UCSD-AML1 (cell line): Measurements from ENCODE around the gene VKORC1L1.
"Not testable (repeated sequence)": the region's sequence is repeated elsewhere in the genome, so short reads cannot be mapped to it uniquely, and the experiment has no call there.

ENCODE experiments used
- DNase-seq: peaks from one replicate; lab custom pipeline; 2025; ENCODE audit not compliant: unreplicated experiment; lab: John Stamatoyannopoulos, UW

VKORC1L1 gene

DNA sequence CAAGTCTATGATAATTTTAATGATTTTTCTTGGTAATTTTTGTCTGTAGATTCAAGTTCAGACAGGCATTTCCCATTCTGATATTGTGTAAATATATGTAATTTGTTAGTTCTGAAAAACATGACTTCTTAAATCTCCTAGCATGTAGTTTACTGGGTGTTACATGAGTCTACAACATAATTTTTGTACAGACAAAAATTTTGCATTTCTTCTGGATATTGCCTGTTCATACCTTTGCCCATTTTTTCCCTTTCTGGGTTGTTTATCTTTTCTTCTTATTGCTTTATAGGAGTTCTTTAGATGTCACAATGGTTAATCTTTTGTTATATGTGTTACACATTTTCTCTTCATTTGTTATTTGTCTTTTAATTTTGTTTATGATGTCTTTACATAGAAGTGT, 12.1 kb downstream of the VKORC1L1 start:
- DNase-seq: not testable (repeated sequence)

DNA sequence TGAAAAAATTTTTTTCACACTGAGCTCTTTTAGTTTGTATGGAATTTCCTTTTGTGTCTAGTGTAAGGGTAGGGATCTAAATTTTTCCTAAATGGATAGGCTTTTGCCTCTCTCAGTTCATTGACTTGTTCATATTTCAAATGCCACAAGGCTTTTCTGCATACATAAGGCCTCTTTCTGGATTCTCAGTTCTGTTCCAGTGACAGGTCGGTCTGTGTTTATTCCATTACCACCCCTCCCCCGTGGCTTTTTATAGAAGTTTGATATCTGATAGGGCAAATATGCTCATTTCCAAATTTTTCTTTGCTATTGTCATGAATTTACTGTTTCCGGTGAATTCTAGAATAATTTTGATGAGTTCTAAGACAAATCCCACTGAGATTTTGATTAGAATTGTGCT, 12.7 kb downstream of the VKORC1L1 start:
- DNase-seq: not testable (repeated sequence)

DNA sequence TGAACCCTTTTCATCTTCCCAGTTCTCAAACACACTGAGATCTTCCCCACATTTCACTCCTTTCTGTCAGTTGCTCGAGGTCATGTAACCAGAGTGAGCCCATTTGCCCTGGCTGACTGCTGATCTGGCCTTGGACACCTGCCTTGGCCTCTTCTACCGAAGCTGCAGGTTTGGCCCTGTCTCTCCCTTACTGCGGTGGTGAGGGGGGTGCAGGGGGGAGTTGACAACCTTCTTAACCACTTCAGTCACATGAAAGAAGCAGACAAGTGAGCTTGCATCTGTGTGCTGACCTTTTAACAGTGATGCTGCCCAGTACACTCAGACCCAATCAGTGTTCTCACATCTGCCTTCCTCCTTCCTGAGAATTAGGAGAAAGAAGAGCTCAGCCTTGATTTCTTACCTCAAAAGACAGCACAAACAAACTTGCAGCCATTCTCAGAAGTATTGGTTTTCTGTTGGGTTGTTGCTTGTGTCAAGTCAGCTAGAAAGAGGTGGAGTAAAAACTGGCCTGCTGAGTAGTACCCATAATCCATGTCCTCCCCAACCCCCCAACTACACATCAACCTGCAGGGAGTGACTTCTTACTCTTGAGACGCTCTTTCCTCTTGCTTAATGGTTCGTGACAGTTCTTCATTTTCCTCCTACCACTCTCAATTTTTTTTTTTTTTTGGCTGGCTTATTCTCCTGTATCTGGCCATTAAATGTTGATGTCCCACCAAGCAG, 15.7 kb downstream of the VKORC1L1 start:
- not testable (repeated sequence) for DNase-seq

DNA sequence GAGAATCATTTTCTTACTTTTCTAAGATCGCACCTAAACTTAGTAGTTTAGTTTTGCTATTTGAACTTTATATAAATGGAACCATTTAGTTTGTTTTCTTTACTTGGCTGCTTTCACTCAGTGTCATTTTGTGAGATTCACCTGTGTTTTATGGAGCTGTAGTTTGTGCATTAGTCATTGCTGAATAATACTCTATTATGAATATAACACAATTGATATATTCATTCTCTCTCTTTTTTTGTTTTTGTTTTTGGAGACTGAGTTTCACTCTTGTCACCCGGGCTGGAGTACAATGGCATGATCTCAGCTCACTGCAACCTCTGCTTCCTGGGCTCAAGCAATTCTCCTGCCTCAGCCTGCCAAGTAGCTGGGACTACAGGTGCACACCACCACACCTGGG, 16.8 kb downstream of the VKORC1L1 start:
- DNase-seq: not testable (repeated sequence)

DNA sequence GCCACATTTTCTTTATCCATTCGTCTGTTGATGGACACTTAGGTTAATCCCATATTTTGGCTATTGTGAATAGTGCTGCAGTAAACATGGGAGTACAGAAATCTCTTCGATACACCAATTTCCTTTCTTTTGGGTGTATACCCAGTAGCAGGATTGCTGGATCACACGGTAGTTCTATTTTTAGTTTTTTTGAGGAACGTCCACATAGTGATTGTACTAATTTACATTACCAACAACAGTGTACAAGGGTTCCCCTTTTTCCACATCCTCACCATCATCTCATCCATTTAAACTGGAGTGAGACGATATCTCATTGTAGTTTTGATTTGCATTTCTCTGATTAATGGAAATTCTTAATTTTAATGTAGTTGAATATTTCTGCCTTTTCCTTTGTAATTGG, 19.3 kb downstream of the VKORC1L1 start:
- no peak for DNase-seq

DNA sequence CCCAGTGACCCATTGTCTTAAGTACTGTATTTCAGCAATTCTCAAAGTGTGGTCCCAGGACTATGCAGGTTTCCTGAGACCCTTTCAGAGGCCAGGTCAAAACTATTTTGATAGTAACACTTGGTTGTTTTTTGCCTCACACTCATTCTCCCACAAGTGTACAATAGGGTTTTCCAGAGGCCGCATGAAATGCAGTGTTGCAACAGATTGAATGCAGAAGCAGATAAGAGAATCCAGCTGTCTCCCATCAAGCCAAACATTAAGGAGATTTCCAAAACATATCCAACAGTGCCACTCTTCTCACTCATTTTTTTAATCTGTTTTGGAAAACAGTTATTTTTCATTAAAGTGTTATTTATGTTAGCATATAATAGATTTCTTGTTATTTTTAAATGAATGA, 20.0 kb downstream of the VKORC1L1 start:
- no peak for DNase-seq

DNA sequence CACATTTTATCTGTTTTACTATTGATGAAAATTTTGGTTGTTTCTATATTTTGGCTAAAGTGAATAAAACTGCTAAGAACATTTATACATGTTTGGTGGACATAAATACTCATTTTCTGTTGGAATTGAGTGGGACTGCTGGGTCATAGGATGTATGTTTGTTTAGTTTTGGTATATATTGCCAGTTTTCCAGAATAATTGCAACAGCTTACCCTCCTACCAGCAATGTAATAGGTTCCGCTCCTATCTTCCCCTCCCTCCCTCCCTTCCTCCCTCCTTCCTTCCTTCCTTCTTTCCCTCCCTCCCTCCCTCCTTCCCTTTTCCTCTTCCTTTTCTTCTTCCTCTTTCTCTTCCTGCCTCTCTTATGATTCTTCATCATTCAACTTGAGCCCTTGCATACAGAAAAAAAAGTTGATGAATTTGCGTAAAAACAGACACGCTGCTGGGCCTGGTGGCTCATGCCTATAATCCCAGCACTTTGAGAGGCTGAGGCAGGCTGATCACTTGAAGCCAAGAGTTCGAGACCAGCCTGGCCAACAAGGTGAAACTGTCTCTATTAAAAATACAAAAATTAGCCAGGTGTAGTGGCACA, 23.5 kb downstream of the VKORC1L1 start:
- no peak for DNase-seq

DNA sequence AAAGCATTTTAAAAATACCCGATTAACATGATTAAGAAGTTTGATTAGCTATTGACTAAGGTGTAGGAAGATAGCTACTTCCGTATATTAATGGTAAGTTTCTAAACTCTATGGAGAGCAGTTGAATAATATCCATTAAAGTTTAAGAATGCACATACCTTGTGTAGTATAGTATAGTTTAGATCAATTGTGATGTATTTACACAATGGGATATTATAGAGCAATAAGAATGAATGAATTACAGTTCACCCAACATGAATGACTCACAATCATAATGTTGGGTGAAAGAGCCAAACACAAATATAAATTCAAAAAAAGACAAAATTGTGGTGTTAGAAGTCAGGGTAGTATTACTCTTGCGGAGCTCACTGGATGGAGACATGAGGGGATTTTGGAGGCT, 24.4 kb downstream of the VKORC1L1 start:
- not testable (repeated sequence) for DNase-seq

DNA sequence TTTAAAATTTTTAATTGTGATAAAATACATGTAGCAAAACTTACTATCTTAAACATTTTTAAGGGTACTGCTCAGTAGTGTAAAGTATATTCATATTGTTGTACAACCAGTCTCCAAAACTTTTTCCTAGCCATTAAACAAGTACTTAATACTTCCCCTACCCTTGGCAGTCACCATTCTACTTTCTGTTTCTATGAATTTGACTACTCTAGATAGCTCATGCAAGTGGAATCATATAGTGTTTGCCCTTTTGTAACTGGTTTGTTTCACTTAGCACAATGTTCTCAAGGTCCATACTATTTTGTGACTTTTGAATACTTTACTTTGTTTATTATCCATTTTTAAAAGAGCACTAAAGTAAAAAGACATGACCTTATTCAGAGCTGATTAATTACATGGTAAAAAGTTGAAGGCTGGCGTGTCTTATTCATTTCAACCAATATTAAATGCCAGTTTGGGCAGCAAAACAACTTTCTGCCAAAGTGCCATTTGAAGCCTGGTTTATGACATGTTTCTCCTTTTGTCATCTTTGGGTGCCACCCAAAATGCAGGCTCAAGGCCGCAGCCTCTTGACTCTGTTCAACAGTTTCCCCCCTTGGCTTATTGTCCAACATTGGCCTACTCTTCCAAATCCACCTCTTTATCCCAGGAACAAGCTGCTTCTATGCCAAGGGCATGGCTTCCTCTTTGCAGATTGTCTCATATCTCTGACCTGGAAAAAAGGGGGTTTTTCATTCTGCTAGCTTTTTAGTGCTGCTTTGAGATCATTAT, 26.0 kb downstream of the VKORC1L1 start:
- not testable (repeated sequence) for DNase-seq

DNA sequence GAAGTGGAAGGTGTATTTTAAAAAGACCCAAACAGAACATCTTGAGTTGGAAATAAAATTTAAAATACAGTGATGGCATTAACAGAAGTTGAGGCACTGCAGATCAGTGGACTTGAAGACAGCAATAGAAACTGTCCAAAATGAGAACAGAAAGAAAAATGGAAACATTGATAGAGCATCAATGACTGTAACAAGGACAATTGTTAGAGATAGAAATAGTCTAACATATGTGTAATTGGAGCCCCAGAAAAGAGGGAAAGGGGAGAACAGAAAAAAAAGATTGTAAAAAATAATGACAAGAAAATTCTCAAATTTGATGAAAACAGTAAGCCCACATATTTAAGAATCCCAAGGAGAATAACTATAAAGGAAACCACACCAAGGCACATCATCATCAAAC, 29.4 kb downstream of the VKORC1L1 start:
- no peak for DNase-seq

DNA sequence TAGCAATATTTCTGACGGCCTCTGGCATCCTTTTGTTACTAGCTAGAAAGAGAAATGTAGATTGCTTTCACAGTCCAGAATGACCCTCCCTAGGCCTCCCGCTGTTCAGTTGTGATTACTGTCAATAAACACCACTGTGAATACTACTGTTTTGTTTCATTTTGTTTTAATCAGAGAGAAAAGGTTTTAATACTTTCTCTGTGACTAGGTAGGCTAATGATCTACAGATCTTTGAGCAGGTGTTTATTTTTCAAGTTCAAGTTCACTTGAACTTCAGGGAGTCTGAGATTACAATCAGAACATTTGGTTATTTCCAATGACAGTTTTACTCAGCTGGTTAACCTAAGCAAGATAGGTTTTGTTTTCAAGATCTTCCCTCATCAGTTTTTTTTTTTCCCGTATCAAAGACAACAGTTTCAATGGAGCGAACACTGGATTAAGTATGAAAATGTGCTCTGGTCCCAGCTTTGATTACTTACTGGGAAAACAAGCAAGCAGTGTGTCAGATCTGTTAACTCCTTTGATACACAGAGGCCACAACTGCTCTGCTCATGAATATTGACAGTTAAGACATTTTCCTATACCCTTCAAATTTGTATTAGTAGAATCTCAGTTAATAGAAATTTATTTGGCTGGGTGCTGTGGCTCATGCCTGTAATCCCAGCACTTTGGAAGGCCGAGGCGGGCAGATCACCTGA, 34.8 kb downstream of the VKORC1L1 start:
- no peak for DNase-seq

DNA sequence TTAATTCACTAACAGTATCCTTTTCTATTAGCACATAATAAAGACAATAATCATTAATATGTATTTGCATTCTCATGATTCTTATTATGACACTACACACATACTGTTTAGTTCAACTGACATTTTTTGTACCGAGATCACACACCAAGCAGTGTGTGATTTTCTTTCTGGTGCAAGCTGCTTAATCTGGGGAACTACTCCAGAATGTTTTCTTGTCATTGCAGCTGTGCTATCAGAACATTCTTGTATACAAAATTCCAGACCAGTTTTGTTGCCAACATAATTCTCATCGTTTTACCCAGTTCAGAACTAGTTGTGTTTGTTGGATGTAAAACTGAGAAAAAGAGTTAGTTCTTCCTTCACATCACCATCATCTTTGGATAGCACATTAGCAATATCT, 37.4 kb downstream of the VKORC1L1 start:
- no peak for DNase-seq

DNA sequence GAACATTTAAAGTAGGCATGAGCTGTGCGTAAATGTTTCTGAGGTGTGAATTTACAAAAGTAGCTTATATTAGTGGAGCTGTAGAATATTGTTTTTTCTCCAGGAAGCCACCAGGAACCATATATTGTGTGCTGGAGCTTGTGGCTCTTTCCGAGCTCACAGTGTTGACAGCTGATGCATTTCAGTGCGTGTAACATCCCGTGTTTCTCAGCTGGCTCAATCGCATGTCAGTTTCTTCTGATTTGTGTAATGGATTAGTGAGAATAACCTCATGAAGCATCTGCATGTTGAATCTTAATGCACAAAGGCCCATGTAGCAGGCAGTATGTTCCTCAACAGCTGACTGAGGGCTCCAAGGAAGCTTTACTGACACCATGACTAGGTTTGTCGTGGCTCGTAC, 39.4 kb downstream of the VKORC1L1 start:
- DNase-seq: no peak

DNA sequence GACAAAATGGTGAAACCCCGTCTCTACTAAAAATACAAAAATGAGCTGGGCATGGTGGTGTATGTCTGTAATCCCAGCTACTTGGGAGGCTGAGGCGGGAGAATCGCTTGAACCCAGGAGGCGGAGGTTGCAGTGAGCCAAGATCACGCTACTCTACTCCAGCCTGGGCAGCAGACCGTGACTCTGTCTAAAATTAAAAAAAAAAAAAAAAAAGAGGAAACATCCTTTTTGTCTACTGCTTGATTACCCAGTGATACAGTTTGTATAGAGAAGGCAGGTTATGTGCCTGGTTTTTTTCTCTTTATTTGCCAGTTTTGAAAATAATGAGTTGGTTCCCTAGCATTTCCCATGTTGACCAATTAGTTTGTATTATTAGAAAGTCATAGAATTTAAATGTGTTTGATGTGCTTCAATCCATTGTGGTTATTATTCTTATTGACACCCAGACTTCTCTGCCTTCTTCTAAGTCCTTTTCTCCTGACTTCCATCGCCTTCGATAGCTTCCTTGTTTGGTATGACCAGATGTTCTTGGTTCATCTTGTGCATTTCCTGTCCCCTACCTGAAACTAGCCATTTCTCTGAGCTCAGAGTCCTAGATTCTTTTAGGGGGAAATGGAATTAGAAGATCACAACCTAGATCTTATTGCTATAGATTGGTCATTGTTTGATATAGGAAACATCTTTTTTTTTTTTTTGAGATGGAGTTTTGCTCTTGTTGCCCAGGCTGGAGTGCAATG, 43.2 kb downstream of the VKORC1L1 start:
- no peak for DNase-seq

DNA sequence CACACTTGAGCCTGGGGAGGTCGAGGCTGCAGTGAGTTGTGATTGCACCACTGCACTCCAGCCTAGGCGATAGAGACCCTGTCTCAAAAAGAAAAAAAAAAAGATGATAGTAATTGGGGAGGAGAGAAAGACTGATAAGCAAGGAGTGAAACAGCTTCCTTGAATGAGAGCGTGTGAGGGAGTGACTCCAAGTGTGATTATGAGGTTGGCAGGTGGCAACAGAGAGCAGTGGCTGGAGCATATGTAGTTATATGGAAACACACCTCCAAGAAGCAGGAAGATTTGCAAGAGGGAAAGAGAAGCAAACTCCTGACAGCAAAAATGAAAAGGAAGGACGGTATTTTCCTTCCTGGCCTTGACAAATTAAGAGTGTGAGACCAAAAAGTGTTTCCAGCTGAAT, 50.4 kb downstream of the VKORC1L1 start:
- no peak for DNase-seq

DNA sequence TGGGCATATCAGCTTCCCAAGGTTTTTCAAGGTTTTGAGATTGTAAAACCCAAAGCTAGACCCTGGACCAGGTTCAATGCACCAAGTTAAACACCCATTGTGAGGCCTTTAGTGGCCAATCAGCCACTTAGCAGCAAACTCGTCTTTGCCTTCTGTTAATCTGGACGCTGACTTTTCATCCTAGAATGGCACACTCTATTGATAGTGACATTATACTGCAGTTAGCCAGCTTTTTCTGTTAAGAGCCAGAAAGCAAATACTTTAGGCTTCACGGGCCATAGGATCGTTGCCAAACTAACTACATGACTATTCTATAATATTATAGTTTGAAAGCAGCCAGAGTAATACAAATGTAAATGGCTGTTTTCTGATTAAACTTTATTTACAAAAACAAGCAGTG, 51.3 kb downstream of the VKORC1L1 start:
- DNase-seq: no peak

DNA sequence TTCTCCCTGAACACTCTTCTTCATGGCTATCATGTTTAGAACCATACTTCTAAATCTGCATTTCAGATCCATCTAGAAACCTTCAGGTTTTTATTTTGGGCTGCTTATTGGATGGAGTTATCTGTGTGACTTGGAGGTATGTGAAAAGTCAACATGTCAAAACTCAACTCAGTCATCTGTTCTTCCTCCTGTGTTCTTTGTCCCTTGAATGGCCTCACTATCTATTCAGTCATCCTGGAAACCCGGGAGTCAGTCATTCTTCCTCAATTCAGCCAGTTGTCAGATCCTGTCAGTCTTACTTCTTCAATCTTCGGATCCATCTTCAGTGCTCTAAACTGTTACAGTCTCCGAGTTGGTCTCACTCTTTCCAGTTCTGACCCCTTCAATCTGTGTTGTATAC, 52.2 kb downstream of the VKORC1L1 start:
- no peak for DNase-seq

DNA sequence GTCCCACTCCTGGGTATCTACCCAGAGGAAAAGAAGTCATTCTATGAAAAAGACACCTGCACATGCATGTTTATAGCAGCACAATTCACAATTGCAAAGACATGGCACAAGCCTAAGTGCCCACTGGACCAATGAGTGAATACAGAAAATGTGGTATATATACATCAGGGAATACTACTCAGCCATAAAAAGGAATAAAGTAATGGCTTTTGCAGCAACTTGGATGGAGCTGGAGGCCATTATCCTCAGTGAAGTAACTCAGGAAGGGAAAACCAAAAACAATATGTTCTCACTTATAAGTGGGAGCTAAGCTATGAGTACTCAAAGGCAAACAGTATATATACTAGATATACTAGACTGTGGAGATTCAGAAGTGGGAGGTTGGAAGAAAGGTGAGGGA, 53.7 kb downstream of the VKORC1L1 start:
- no peak for DNase-seq

DNA sequence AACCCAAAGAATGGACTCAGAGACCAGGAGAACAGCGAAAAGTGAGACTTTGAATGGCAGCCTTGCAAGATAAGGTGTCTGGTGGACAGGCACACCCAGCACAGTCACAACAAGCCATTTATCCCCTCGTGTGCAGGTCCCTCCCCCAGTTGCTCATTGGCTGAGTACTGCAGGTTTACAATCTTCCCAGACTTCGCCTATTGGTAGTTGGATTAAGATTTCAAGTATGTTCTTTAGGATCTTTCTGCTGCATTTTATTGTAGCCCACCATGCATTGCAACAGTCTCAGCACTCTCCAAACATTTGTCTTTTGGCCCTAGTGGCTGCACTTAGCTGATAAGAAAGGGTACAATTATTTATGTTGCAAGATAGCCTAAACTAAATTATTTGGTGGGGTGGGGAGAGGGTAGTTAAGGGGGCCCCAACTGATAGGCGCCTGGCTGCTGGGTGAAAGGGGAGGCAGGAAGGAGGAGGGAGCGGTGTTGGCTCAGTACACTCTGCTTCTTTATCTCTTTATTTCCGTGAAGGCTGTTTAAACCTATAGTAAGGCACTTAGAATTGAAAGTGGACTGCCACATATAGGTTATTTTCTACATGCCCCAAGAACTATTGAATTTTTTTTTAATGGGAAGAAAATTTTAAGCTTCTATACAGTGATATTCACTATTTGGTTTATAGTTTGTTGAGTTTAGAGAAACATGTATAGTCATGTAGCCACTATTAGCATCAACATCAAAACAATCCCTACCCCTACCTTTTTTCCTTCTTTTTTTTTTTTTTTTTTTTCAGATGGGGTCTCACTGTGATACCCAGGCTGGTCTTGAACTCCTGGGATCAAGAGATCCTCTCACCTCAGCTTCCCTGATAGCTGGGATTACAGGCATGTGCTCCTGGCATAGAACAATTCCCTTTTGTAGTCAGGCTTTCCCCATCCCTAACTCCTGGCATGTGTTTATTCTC, 54.9 kb downstream of the VKORC1L1 start:
- no peak for DNase-seq

DNA sequence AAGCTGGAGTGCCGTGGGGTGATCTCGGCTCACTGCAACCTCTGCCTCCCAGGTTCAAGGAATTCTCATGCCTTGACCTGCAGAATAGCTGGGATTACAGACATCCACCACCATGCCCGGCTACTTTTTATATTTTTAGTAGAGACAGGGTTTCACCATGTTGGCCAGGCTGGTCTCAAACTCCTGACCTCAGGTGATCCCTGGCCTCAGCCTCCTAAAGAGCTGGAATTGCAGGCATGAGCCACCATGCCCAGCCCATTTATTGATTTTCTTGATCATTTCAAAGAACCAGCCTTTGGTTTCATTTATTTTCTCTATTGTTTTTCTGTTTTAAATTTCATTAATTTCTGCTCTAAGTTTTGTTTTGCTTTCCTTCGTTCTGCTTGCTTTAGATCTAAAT, 58.8 kb downstream of the VKORC1L1 start:
- DNase-seq: no peak
